Endothelial cell of umbilical vein (primary cell): ENCODE results near the gene CACNA1E. TPM values are rescaled to one million over a fixed set of nuclear protein-coding genes. Genes with fewer than 3 reads are reported as not detected.

Experiments
- BruUV-seq: library from RNA; stranded (reverse); fragments of 400-500 nt; replicated peaks from 2 replicates; lab custom pipeline; 2021; lab: Mats Ljungman, UMichigan
- CTCF ChIA-PET: fragments of 300-600, 350-600 bp; sonication (Branson Sonifier 250); formaldehyde crosslinking; loops from one replicate; lab custom pipeline; 2021; ENCODE audit warnings: antibody characterized with exemption, inconsistent platforms; lab: Charles Lee
- POLR2A ChIA-PET: fragments of 300-600, 350-600 bp; sonication (Branson Sonifier 250); formaldehyde crosslinking; loops from one replicate; lab custom pipeline; 2021; ENCODE audit warnings: antibody characterized with exemption, inconsistent platforms; lab: Charles Lee
- DNase-seq: peaks from one replicate; pipeline ENCODE4 v3.0.0-alpha.2; 2011; ENCODE audit warnings: low read depth, low spot score
- FAIRE-seq: peaks from 2 replicates; lab custom pipeline; 2011; peaks lifted over from hg19 to GRCh38; lab: Jason Lieb, UNC
- H2AFZ ChIP-seq: 2 replicates; pipeline ENCODE4 v1.6.0; 2012; ENCODE audit warnings: low read depth, low read length, control low read depth, inconsistent platforms
- H3K27ac ChIP-seq: 2 replicates; pipeline ENCODE4 v1.5.1; 2011; ENCODE audit warnings: low read depth, mild to moderate bottlenecking, control low read depth, low read length, moderate library complexity; ENCODE audit not compliant: insufficient read depth
- H3K27me3 ChIP-seq, 2 experiments: 2 replicates each; pipeline versions ENCODE4 v1.6.0 to v1.6.1; 2011; ENCODE audit warnings: low read length in 2 of 2, mixed read lengths in 1 of 2; ENCODE audit not compliant: control insufficient read depth in 2 of 2, insufficient read depth in 2 of 2
- H3K36me3 ChIP-seq, 2 experiments: 2 replicates in 1 of 2; 3 replicates in 1 of 2; pipeline ENCODE4 v1.5.1; 2011; ENCODE audit warnings: low read length in 2 of 2, mild to moderate bottlenecking in 1 of 2, moderate library complexity in 1 of 2; ENCODE audit not compliant: control insufficient read depth in 2 of 2, insufficient read depth in 2 of 2; ENCODE audit errors: extremely low read depth in 1 of 2
- H3K4me1 ChIP-seq: 3 replicates; pipeline ENCODE4 v1.5.1; 2011; ENCODE audit warnings: mild to moderate bottlenecking, low read length; ENCODE audit not compliant: control insufficient read depth, insufficient read depth; ENCODE audit errors: extremely low read depth
- H3K4me2 ChIP-seq: 2 replicates; pipeline ENCODE4 v1.6.1; 2011; ENCODE audit warnings: low read length, control low read depth, mixed read lengths; ENCODE audit not compliant: insufficient read depth
- H3K4me3 ChIP-seq, 3 experiments: fragments of 200-600 bp in 1 of 3; sonication (generic), shearing (Covaris generic) in 1 of 3; replicated peaks in 1 of 3; 2 replicates each; pipeline ENCODE4 v1.5.1; 2011 to 2016; ENCODE audit warnings: control low read depth in 3 of 3, low read length in 3 of 3, mild to moderate bottlenecking in 2 of 3, inconsistent platforms in 1 of 3, low read depth in 1 of 3, moderate library complexity in 1 of 3; ENCODE audit not compliant: insufficient read depth in 1 of 3
- H3K79me2 ChIP-seq: 2 replicates; pipeline ENCODE4 v1.6.0; 2012; ENCODE audit warnings: low read length, inconsistent platforms; ENCODE audit not compliant: control insufficient read depth, insufficient read depth
- H3K9ac ChIP-seq: replicated peaks from 2 replicates; pipeline ENCODE3; 2011; ENCODE audit warnings: low read length, control low read depth; ENCODE audit not compliant: insufficient read depth; ENCODE audit errors: extremely low read depth
- H3K9me1 ChIP-seq: replicated peaks from 3 replicates; pipeline ENCODE4 v1.6.0; 2011; ENCODE audit warnings: mild to moderate bottlenecking, low read length; ENCODE audit not compliant: control insufficient read depth, insufficient read depth; ENCODE audit errors: extremely low read depth
- H3K9me3 ChIP-seq: replicated peaks from 2 replicates; pipeline ENCODE4 v1.5.1; 2012; ENCODE audit warnings: low read length, inconsistent platforms; ENCODE audit not compliant: control insufficient read depth, insufficient read depth
- H4K20me1 ChIP-seq: replicated peaks from 2 replicates; pipeline ENCODE3; 2011; ENCODE audit warnings: mild to moderate bottlenecking, low read length; ENCODE audit not compliant: control insufficient read depth, insufficient read depth; ENCODE audit errors: extremely low read depth
- CTCF ChIP-seq, 2 donors: IDR thresholded peaks; 1 replicate in 1 of 2; 2 replicates in 1 of 2; pipeline ENCODE4 v1.5.1; 2011; ENCODE audit warnings: low read length in 2 of 2, mild to moderate bottlenecking in 2 of 2, moderate library complexity in 2 of 2, control low read depth in 1 of 2, inconsistent platforms in 1 of 2, low read depth in 1 of 2; ENCODE audit not compliant: insufficient read depth in 1 of 2; ENCODE audit errors: extremely low read depth in 1 of 2
- EZH2 ChIP-seq: IDR thresholded peaks from 2 replicates; pipeline ENCODE4 v1.6.1; 2012; ENCODE audit warnings: borderline replicate concordance, low read depth, mild to moderate bottlenecking, moderate library complexity, low read length, inconsistent platforms; ENCODE audit not compliant: severe bottlenecking
- FOS ChIP-seq: IDR thresholded peaks from 2 replicates; pipeline ENCODE4 v1.6.1; 2011; ENCODE audit warnings: mild to moderate bottlenecking, low read length, moderate library complexity, borderline replicate concordance; ENCODE audit not compliant: insufficient read depth
- GATA2 ChIP-seq: IDR thresholded peaks from 2 replicates; pipeline ENCODE4 v1.7.0; 2011; ENCODE audit warnings: low read depth, mild to moderate bottlenecking, moderate library complexity, mixed read lengths, low read length; ENCODE audit not compliant: insufficient read length, insufficient read depth
- JUN ChIP-seq: IDR thresholded peaks from 2 replicates; pipeline ENCODE4 v1.6.1; 2011; ENCODE audit warnings: borderline replicate concordance, low read depth; ENCODE audit not compliant: insufficient read length, insufficient read depth
- MYC ChIP-seq: IDR thresholded peaks from one replicate; pipeline ENCODE4 v1.6.1; 2011; ENCODE audit warnings: mild to moderate bottlenecking, low read depth, low read length
- POLR2A ChIP-seq: IDR thresholded peaks from 2 replicates; pipeline ENCODE4 v1.6.1; 2012; ENCODE audit warnings: low read depth, mild to moderate bottlenecking, control low read depth, low read length
- POLR2AphosphoS5 ChIP-seq: IDR thresholded peaks from 2 replicates; pipeline ENCODE4 v1.6.1; 2012; ENCODE audit warnings: low read depth, mild to moderate bottlenecking, control low read depth, low read length, moderate library complexity; ENCODE audit not compliant: insufficient read depth
- dilution Hi-C: fragments of 300-500 bp; cut with MboI; formaldehyde crosslinking; loops from one replicate; pipeline ENCODE4 v1.15.0; 2019; ENCODE audit warnings: low sequenced_read_pairs; ENCODE audit not compliant: extremely low pct_ligation_motif_present
- intact Hi-C: fragments of 100-400 bp; cut with micrococcal nuclease; formaldehyde crosslinking; loops from one replicate; pipeline ENCODE4 v1.10.0; 2022
- polyA plus RNA-seq, 4 experiments: library from polyadenylated mRNA; depleted of rRNA in 3 of 4; stranded (reverse) in 3 of 4; unstranded in 1 of 4; fragments of >200 nt; gene quantifications; 2 replicates each; pipeline versions ENCODE4 v1.2.1 to v1.2.3, GENCODE V29; 2011 to 2012; ENCODE audit warnings: missing spikeins in 1 of 4
- total RNA-seq: library from RNA; stranded (reverse); gene quantifications from 2 replicates; pipeline ENCODE4 v1.2.3, GENCODE V29; 2021
- TF ChIP-seq, protein P1 (sequence below): IDR thresholded peaks from 2 replicates; pipeline ENCODE4 v1.6.1; 2011; ENCODE audit not compliant: insufficient read depth, insufficient read length

The CACNA1E gene
- total and polyA plus RNA-seq, 2 donors (not counting 3 experiments of a cell fraction or from before 2014, with no cell fraction given), result not detected

DNA sequence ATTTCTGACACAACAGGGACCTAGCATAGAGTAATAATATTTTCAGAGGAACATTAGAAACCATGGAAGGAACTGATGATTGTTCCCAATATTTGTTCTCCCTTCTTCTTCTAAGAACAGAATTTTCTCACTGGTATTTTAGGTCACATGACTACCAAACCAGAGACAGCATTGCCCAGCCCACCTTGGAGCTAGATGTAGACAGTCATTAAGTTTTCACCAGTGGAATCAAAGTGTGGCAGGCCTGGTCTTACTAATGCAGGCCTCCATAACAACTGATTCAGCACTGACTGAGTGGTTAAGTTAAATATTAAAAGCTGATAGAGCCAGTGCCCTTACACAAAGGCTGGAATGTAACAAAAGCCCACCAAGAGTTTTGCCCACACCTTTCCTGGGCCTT lies 333.8 kb downstream of the CACNA1E start:
- intact Hi-C loops (no loop called here), dilution Hi-C loops (no loop called here)
- H3K9me3 ChIP-seq, result peaks cover 2% of the 10 kb centered on the region
- FAIRE-seq, result no peak
- H2AFZ ChIP-seq, result no peak overlapping the region
- ChIA-PET POLR2A (no interaction called here), CTCF (no interaction called here)
- no peaks in the 10 kb centered on the region for H3K27me3 ChIP-seq
- no peaks in the 10 kb centered on the region for H3K4me1 ChIP-seq
- H3K79me2 ChIP-seq, result no peaks in the 10 kb centered on the region
- H3K4me2 ChIP-seq, result no peak overlapping the region
- DNase-seq, result no peak
- BruUV-seq, result no TSS peak
- no peak overlapping the region for H3K4me3 ChIP-seq
- no peaks in the 10 kb centered on the region for H3K9me1 ChIP-seq
- H4K20me1 ChIP-seq, result no peaks in the 10 kb centered on the region
- no peaks in the 10 kb centered on the region for H3K36me3 ChIP-seq
- H3K27ac ChIP-seq, result no peak overlapping the region
- TF ChIP-seq JUN (no peak), FOS (no peak), CTCF (IDR thresholded peaks at IDR 0.05; ENCODE audit: extremely low read depth in 1 of 2, insufficient read depth in 1 of 2, low read depth in 1 of 2, low read length in 2 of 2) (no peak), POLR2A (no peak)
- H3K9ac ChIP-seq, result no peak overlapping the region

DNA sequence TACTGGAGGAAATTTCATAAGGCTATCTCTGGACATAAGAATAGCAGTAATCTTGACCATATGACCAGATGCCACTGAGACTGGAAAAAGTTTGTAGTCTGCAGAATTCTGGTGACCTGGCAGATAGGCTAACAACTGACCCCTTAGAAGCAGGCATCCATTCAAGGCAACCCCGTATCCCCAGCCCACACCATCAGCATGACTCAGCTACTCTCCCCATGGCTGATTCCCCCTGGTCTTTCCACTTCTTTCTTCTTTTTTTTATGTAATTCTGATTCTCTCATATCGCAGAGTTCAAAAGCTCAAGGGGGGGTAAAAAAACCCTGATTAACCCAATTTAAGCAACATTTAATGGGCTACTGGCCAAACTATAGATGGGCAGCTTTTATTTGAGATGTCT lies 335.1 kb downstream of the CACNA1E start:
- no peak overlapping the region for H3K4me3 ChIP-seq
- intact Hi-C loops, result no loop called here
- H3K27me3 ChIP-seq, result no peaks in the 10 kb centered on the region
- no peaks in the 10 kb centered on the region for H3K9me3 ChIP-seq
- CTCF ChIA-PET, result no interaction called here
- H3K4me2 ChIP-seq, result no peak overlapping the region
- no peaks in the 10 kb centered on the region for H3K9me1 ChIP-seq
- no peaks in the 10 kb centered on the region for H3K36me3 ChIP-seq
- H3K4me1 ChIP-seq, result no peaks in the 10 kb centered on the region
- FAIRE-seq (no peak), DNase-seq (no peak)
- H4K20me1 ChIP-seq, result no peaks in the 10 kb centered on the region
- TF ChIP-seq MYC (no peak), GATA2 (no peak), POLR2A (no peak), JUN (no peak), POLR2AphosphoS5 (no peak), FOS (no peak), CTCF (IDR thresholded peaks at IDR 0.05; ENCODE audit: extremely low read depth in 1 of 2, insufficient read depth in 1 of 2, low read depth in 1 of 2, low read length in 2 of 2) (no peak), EZH2 (no peak)
- TF ChIP-seq, protein P1, sequence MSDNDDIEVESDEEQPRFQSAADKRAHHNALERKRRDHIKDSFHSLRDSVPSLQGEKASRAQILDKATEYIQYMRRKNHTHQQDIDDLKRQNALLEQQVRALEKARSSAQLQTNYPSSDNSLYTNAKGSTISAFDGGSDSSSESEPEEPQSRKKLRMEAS, result no peak
- H2AFZ ChIP-seq, result no peak overlapping the region
- POLR2A ChIA-PET, result no interaction called here
- BruUV-seq, result no TSS peak
- no peak overlapping the region for H3K27ac ChIP-seq
- H3K9ac ChIP-seq, result no peak overlapping the region
- no peaks in the 10 kb centered on the region for H3K79me2 ChIP-seq
- dilution Hi-C loops, result no loop called here
